Vagina (tissue), 2 donors: ENCODE measurements around the gene KRTAP10-8. TPM values are rescaled to one million over a fixed set of nuclear protein-coding genes. Genes with fewer than 3 reads are reported as not detected.
"Not testable (repeated sequence)": the region's sequence is repeated elsewhere in the genome, so short reads cannot be mapped to it uniquely, and the experiment has no call there.

Experiments used
- DNase-seq, 2 donors: peaks; one replicate each; pipeline ENCODE4 v3.0.0-alpha.2; 2017; ENCODE audit errors: extremely low spot score in 2 of 2
- H3K27ac ChIP-seq: fragments of 200-600 bp; sonication (generic); one replicate; pipeline ENCODE4 v1.5.1; 2019
- H3K27me3 ChIP-seq: fragments of 200-600 bp; sonication (generic); one replicate; pipeline ENCODE4 v1.5.1; 2019
- H3K36me3 ChIP-seq, 2 donors: fragments of 200-600 bp; sonication (generic); one replicate each; pipeline ENCODE4 v1.5.1; 2017 to 2019
- H3K4me1 ChIP-seq: fragments of 200-600 bp; sonication (generic); one replicate; pipeline ENCODE4 v1.5.1; 2019
- H3K4me3 ChIP-seq, 2 donors: fragments of 200-600 bp; sonication (generic); 1 replicate in 1 of 2; 2 replicates in 1 of 2; pipeline ENCODE4 v1.5.1; 2016 to 2019
- H3K9me3 ChIP-seq: fragments of 200-600 bp; sonication (generic); one replicate; pipeline ENCODE4 v1.5.1; 2019
- CTCF ChIP-seq, 3 experiments: fragments of 450-650 bp in 2 of 3; fragments of 200-600 bp in 1 of 3; sonication (generic) in 1 of 3; IDR thresholded peaks; one replicate each; pipeline ENCODE4 v1.5.1; 2017 to 2019; ENCODE audit warnings: antibody characterized with exemption in 3 of 3, mild to moderate bottlenecking in 2 of 3, moderate library complexity in 2 of 3
- POLR2A ChIP-seq, 2 donors: fragments of 450-650 bp; IDR thresholded peaks; one replicate each; pipeline ENCODE4 v1.6.1; 2017; ENCODE audit warnings: antibody characterized with exemption in 2 of 2, mild to moderate bottlenecking in 2 of 2, moderate library complexity in 2 of 2
- POLR2AphosphoS5 ChIP-seq, 2 donors: sonication (generic); formaldehyde crosslinking; IDR thresholded peaks; one replicate each; pipeline ENCODE4 v1.9.0; 2017; ENCODE audit warnings: antibody characterized with exemption in 2 of 2, mild to moderate bottlenecking in 2 of 2, low read depth in 1 of 2; ENCODE audit not compliant: insufficient read depth in 1 of 2
- intact Hi-C: fragments of 100-400 bp; cut with DNase I; formaldehyde crosslinking; loops from one replicate; pipeline ENCODE4 v1.15.1; 2023
- total RNA-seq: library from RNA; depleted of rRNA; stranded (reverse); fragments of >200 nt; gene quantifications from one replicate; pipeline ENCODE4 v1.2.3, GENCODE V29; 2016

Gene KRTAP10-8
- total RNA-seq, 1 donor from 2014 or later = not detected

- no peaks in the 10 kb centered on the region for H3K27me3 ChIP-seq
- TF ChIP-seq CTCF (IDR thresholded peaks at IDR 0.05) (no peak), POLR2AphosphoS5 (IDR thresholded peaks at IDR 0.05; ENCODE audit: insufficient read depth in 1 of 2, low read depth in 1 of 2) (no peak), POLR2A (IDR thresholded peaks at IDR 0.05) (no peak)
- H3K4me3 ChIP-seq = no peak overlapping the region
- no peaks in the 10 kb centered on the region for H3K4me1 ChIP-seq
- no peaks in the 10 kb centered on the region for H3K36me3 ChIP-seq
- DNase-seq = no peak
- H3K27ac ChIP-seq = no peak overlapping the region
- intact Hi-C loops = no loop called here
- no peaks in the 10 kb centered on the region for H3K9me3 ChIP-seq
Measured at GRCh38 chr21:44644878-44645277, 33.0 kb downstream of the KRTAP10-8 start.

GRCh38 chr21:44646366-44647221, 34.7 kb downstream of the KRTAP10-8 start, which contains the start of gene KRTAP10-11:
Gene KRTAP10-11 (plus strand): TSS chr21:44646414. CDS start chr21:44646459, 45 bp downstream.
- H3K9me3 ChIP-seq, H3K36me3 ChIP-seq, H3K27ac ChIP-seq, H3K4me3 ChIP-seq, intact Hi-C loops, H3K4me1 ChIP-seq, H3K27me3 ChIP-seq: not testable (repeated sequence)
- peak in 1 of 2 donors; percentile 89 for DNase-seq

DNA sequence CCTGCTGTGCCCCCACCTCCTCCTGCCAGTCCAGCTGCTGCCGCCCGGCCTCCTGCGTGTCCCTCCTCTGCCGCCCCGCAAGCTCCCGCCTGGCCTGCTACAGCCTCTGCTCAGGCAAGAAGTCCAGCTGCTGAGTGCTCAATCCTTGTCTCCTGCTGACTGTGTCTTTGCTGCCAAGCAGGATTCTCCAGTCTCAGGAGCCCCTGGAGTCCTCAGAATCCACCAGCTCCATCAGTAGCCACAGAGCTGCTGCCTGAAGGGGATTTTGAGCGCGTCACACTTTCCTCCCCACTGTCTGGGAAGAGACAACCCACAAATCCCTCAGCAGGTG, 35.3 kb downstream of the KRTAP10-8 start:
- no peaks in the 10 kb centered on the region for H3K4me1 ChIP-seq
- DNase-seq = no peak
- H3K27ac ChIP-seq = no peak overlapping the region
- H3K36me3 ChIP-seq = no peaks in the 10 kb centered on the region
- no peaks in the 10 kb centered on the region for H3K27me3 ChIP-seq
- intact Hi-C loops = no loop called here
- H3K9me3 ChIP-seq = no peaks in the 10 kb centered on the region
- no peak overlapping the region for H3K4me3 ChIP-seq
- TF ChIP-seq POLR2A (IDR thresholded peaks at IDR 0.05) (no peak), POLR2AphosphoS5 (IDR thresholded peaks at IDR 0.05; ENCODE audit: insufficient read depth in 1 of 2, low read depth in 1 of 2) (no peak), CTCF (IDR thresholded peaks at IDR 0.05) (no peak)

DNA sequence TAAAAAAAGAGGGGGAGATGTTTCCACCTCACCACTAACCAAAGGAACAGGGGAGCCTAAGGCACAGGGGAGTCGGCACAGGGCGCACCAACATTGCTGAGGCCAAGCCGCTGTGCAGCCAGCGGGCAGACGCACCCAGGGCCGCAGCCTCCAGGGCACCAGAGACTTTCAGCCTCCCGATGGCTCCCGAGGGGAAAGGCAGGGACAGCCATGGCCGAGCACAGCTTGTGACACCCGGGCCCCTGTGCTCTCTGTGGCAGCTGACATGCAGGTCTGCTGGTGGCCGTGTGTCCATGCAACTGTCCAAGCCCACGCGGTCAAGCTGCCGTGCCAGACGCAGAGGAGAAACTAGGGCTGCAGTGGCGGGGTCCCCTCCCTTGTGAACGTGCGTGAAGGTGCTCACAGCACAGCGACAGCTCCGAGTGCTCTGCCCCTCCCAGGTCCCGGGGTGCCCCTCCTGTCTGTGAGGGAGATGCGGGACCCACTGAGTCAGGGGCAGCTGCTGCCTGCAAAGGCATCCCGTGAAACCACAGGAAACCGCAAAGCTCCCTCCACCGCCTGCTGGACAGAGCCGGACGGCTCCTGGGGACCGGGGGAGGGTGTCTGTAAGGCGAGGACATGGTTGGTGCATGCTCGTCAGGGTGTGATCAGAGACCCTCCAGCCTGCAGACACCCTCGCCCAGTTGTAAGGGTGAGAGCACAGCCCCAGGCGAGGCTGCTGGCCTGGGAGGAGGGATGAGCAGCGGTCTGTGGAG, 36.9 kb downstream of the KRTAP10-8 start:
- intact Hi-C loops = no loop called here
- DNase-seq = no peak
- no peak overlapping the region for H3K4me3 ChIP-seq
- no peak overlapping the region for H3K27ac ChIP-seq
- no peaks in the 10 kb centered on the region for H3K27me3 ChIP-seq
- no peaks in the 10 kb centered on the region for H3K9me3 ChIP-seq
- TF ChIP-seq POLR2AphosphoS5 (IDR thresholded peaks at IDR 0.05; ENCODE audit: insufficient read depth in 1 of 2, low read depth in 1 of 2) = no peak
- no peak for TF ChIP-seq POLR2A (IDR thresholded peaks at IDR 0.05)
- no peak for TF ChIP-seq CTCF (IDR thresholded peaks at IDR 0.05)
- no peaks in the 10 kb centered on the region for H3K36me3 ChIP-seq
- no peaks in the 10 kb centered on the region for H3K4me1 ChIP-seq

DNA sequence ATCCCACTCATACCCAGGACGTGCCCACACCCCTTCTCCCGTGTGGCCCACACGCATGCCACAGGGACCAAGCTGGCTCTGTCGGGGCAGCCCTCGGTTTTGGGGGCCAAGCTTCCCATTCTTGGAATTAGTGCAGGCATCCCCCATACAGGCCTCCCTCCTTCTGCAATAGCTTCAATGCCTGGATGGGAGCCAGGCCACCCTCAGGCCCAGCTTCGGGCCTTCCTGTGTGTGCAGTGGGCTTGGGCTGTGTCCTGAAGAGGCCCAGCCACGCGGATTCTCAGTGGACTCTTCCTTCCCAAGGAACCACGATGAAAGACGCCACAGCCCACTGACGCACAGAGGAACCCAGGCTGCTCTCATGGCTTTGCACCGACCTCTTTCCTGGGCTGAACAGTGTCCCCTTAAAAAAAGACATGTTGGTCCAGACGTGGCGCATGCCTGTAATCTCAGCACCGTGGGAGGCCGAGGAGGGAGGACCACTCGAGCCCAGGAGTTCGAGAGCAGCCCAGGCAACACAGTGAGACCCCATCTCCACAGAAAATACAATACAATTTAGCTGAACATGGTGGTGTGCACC, 37.7 kb downstream of the KRTAP10-8 start:
- DNase-seq = no peak
- intact Hi-C loops = no loop called here
- H3K27me3 ChIP-seq = no peaks in the 10 kb centered on the region

More for the DNA sequence above, 37.7 kb downstream of the KRTAP10-8 start:
- H3K4me1 ChIP-seq = no peaks in the 10 kb centered on the region
- H3K4me3 ChIP-seq = no peak overlapping the region
- H3K27ac ChIP-seq = no peak overlapping the region
- H3K9me3 ChIP-seq = no peaks in the 10 kb centered on the region
- no peaks in the 10 kb centered on the region for H3K36me3 ChIP-seq
- no peak for TF ChIP-seq POLR2A (IDR thresholded peaks at IDR 0.05)
- TF ChIP-seq CTCF (IDR thresholded peaks at IDR 0.05) = no peak
- no peak for TF ChIP-seq POLR2AphosphoS5 (IDR thresholded peaks at IDR 0.05; ENCODE audit: insufficient read depth in 1 of 2, low read depth in 1 of 2)
